Mesenchymal stem cell (in vitro differentiated cells and primary cell): Measurements from ENCODE around the gene SLC39A2.

Source experiments
- DNase-seq: peaks from one replicate; pipeline ENCODE4 v3.0.0-alpha.2; 2013
- H2AFZ ChIP-seq: one replicate; pipeline ENCODE4 v1.6.1; 2013; ENCODE audit warnings: low read depth, mild to moderate bottlenecking, control low read depth, inconsistent platforms, low read length, moderate library complexity
- H2AK5ac ChIP-seq: 2 replicates; pipeline ENCODE4 v1.6.1; 2013; ENCODE audit warnings: low read length, moderate library complexity, mild to moderate bottlenecking, inconsistent platforms; ENCODE audit not compliant: severe bottlenecking
- H2BK120ac ChIP-seq: one replicate; pipeline ENCODE4 v1.6.1; 2013; ENCODE audit warnings: low read depth, mild to moderate bottlenecking, inconsistent platforms, low read length, moderate library complexity
- H2BK12ac ChIP-seq, 2 experiments: one replicate each; pipeline ENCODE4 v1.6.1; 2013; ENCODE audit warnings: inconsistent platforms in 2 of 2, low read length in 2 of 2, mild to moderate bottlenecking in 2 of 2, moderate library complexity in 2 of 2, control low read depth in 1 of 2
- H2BK15ac ChIP-seq: one replicate; pipeline ENCODE4 v1.6.1; 2013; ENCODE audit warnings: mild to moderate bottlenecking, low read depth, inconsistent platforms; ENCODE audit not compliant: poor library complexity, severe bottlenecking
- H2BK5ac ChIP-seq: 2 replicates; pipeline ENCODE4 v1.6.1; 2013; ENCODE audit warnings: low read depth, mild to moderate bottlenecking, low read length, control low read depth, inconsistent platforms; ENCODE audit not compliant: poor library complexity, severe bottlenecking
- H3K14ac ChIP-seq, 2 experiments: one replicate each; pipeline ENCODE4 v1.6.1; 2013; ENCODE audit warnings: inconsistent platforms in 2 of 2, low read length in 2 of 2, control low read depth in 1 of 2, mild to moderate bottlenecking in 1 of 2, moderate library complexity in 1 of 2
- H3K18ac ChIP-seq, 2 experiments: one replicate each; pipeline ENCODE4 v1.6.1; 2013; ENCODE audit warnings: inconsistent platforms in 2 of 2, low read length in 2 of 2, control low read depth in 1 of 2, low read depth in 1 of 2, mild to moderate bottlenecking in 1 of 2
- H3K23ac ChIP-seq, 2 experiments: one replicate each; pipeline ENCODE4 v1.6.1; 2013; ENCODE audit warnings: inconsistent platforms in 2 of 2, low read length in 2 of 2, mild to moderate bottlenecking in 2 of 2, moderate library complexity in 2 of 2, control low read depth in 1 of 2
- H3K27ac ChIP-seq: 2 replicates; pipeline ENCODE4 v1.5.1; 2013; ENCODE audit warnings: mild to moderate bottlenecking, moderate library complexity, low read length, control low read depth, inconsistent platforms; ENCODE audit not compliant: poor library complexity, severe bottlenecking
- H3K27me3 ChIP-seq, 2 experiments: 2 replicates each; pipeline versions ENCODE4 v1.6.1 to v1.7.0; 2013; ENCODE audit warnings: low read length in 2 of 2, mild to moderate bottlenecking in 2 of 2, moderate library complexity in 2 of 2, control low read depth in 1 of 2, inconsistent platforms in 1 of 2; ENCODE audit not compliant: control insufficient read depth in 1 of 2, insufficient read depth in 1 of 2
- H3K36me3 ChIP-seq, 2 experiments: 2 replicates each; pipeline versions ENCODE4 v1.6.1 to v1.7.0; 2013; ENCODE audit warnings: low read length in 2 of 2, control low read depth in 1 of 2, inconsistent platforms in 1 of 2, low read depth in 1 of 2, mild to moderate bottlenecking in 1 of 2; ENCODE audit not compliant: insufficient read depth in 2 of 2, control insufficient read depth in 1 of 2
- H3K4ac ChIP-seq, 2 experiments: one replicate each; pipeline ENCODE4 v1.6.1; 2013; ENCODE audit warnings: inconsistent platforms in 2 of 2, low read length in 2 of 2, mild to moderate bottlenecking in 2 of 2, moderate library complexity in 2 of 2, control low read depth in 1 of 2, low read depth in 1 of 2
- H3K4me1 ChIP-seq: 2 replicates; pipeline ENCODE4 v1.6.1; 2013; ENCODE audit warnings: low read depth, low read length, control low read depth; ENCODE audit not compliant: control insufficient read depth, insufficient read depth
- H3K4me2 ChIP-seq: 2 replicates; pipeline ENCODE4 v1.6.1; 2013; ENCODE audit warnings: low read length, mild to moderate bottlenecking, inconsistent platforms; ENCODE audit not compliant: poor library complexity, severe bottlenecking
- H3K4me3 ChIP-seq, 2 experiments: 2 replicates each; pipeline versions ENCODE4 v1.5.1 to v1.7.0; 2013; ENCODE audit warnings: low read length in 2 of 2, mild to moderate bottlenecking in 2 of 2, control low read depth in 1 of 2, low read depth in 1 of 2; ENCODE audit not compliant: insufficient read depth in 1 of 2
- H3K79me1 ChIP-seq: replicated peaks from 2 replicates; pipeline ENCODE4 v1.6.1; 2013; ENCODE audit warnings: mild to moderate bottlenecking, control low read depth, low read length, inconsistent platforms; ENCODE audit not compliant: poor library complexity, severe bottlenecking
- H3K9ac ChIP-seq: 2 replicates; pipeline ENCODE4 v1.7.0; 2013; ENCODE audit warnings: mild to moderate bottlenecking, low read length, moderate library complexity
- H3K9me3 ChIP-seq: 2 replicates; pipeline ENCODE4 v1.7.0; 2013; ENCODE audit warnings: mild to moderate bottlenecking, low read length; ENCODE audit not compliant: control insufficient read depth
- H4K8ac ChIP-seq: one replicate; pipeline ENCODE4 v1.6.1; 2013; ENCODE audit warnings: inconsistent platforms, mild to moderate bottlenecking, low read length, moderate library complexity
- H4K91ac ChIP-seq: one replicate; pipeline ENCODE4 v1.6.1; 2013; ENCODE audit warnings: mild to moderate bottlenecking, low read length, inconsistent platforms
- WGBS: methylation state at CpG from one replicate; pipeline ENCODE4 v1.1.7; 2013; ENCODE audit warnings: mixed read lengths; 5-methylcytosine and 5-hydroxymethylcytosine counted together

Gene SLC39A2

DNA sequence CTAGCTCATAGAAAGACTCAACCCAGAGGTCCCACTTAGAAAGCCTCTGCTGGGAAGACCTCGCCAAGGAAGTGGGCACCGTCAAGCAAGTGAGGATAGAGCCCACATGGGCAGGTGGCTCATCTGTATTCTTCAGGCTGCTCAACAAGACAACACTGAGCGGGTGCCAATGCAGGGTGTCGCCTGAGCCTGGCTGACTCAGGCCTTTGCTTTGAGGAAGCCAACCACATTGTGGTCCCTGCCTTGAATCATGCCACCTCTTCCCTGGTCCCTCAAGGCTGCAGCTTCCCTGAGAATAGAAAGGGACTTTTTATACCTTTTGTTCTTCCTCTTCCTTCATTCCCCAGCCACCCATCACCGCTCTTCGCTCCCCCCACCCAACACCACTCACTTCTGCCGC, 37.7 kb downstream of the SLC39A2 start:
- no peak overlapping the region for H2AK5ac ChIP-seq
- H3K4me2 ChIP-seq: no peak overlapping the region
- H3K27me3 ChIP-seq: peaks cover 24 to 42% of the 10 kb centered on the region in 2 experiments
- no peak overlapping the region for H2BK5ac ChIP-seq
- H3K9me3 ChIP-seq: no peaks in the 10 kb centered on the region
- WGBS: 86% methylated on average over 7 of the region's 7 CpGs
- H2AFZ ChIP-seq: no peak overlapping the region
- no peaks in the 10 kb centered on the region for H3K79me1 ChIP-seq
- no peak overlapping the region for H3K4me3 ChIP-seq
- no peak overlapping the region for H3K18ac ChIP-seq
- no peak for DNase-seq
- no peak overlapping the region for H3K9ac ChIP-seq
- H3K36me3 ChIP-seq: no peaks in the 10 kb centered on the region
- H3K14ac ChIP-seq: no peak overlapping the region
- no peak overlapping the region for H4K91ac ChIP-seq
- H2BK15ac ChIP-seq: no peak overlapping the region
- H4K8ac ChIP-seq: no peak overlapping the region
- no peak overlapping the region for H3K27ac ChIP-seq
- no peak overlapping the region for H2BK120ac ChIP-seq
- no peak overlapping the region for H3K23ac ChIP-seq
- H2BK12ac ChIP-seq: no peak overlapping the region
- H3K4me1 ChIP-seq: peaks cover 2% of the 10 kb centered on the region
- no peak overlapping the region for H3K4ac ChIP-seq

DNA sequence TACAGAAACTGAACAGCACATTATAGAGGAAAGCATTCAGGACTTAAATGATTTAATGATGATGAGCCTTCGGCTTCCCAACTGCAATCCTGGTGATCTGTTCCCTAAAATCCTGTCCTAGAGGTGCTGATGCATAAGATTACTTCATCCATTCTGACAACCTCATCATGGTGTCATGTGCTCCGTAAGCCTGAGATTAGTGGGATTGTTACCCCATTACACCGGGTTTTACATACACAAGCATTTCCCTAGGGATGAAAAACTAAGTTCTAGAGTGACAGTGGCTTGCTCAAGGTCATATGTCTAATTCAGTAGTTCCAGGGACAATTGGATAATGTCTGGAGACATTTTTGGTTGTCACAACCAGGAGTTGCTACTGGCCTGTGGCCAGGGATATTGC, 38.1 kb downstream of the SLC39A2 start:
- H3K4me3 ChIP-seq: no peak overlapping the region
- H3K27ac ChIP-seq: no peak overlapping the region
- no peak overlapping the region for H2BK5ac ChIP-seq
- no peak overlapping the region for H2BK12ac ChIP-seq
- H4K91ac ChIP-seq: no peak overlapping the region
- H3K14ac ChIP-seq: no peak overlapping the region
- H3K4me1 ChIP-seq: peaks cover 2% of the 10 kb centered on the region
- no peaks in the 10 kb centered on the region for H3K79me1 ChIP-seq
- WGBS: 85% methylated on average over 1 of the region's 3 CpGs
- H3K18ac ChIP-seq: no peak overlapping the region
- no peak for DNase-seq
- H3K23ac ChIP-seq: no peak overlapping the region
- no peak overlapping the region for H4K8ac ChIP-seq
- no peak overlapping the region for H2AK5ac ChIP-seq
- H3K9me3 ChIP-seq: no peaks in the 10 kb centered on the region
- no peak overlapping the region for H2AFZ ChIP-seq
- no peak overlapping the region for H3K9ac ChIP-seq
- H3K36me3 ChIP-seq: no peaks in the 10 kb centered on the region
- H2BK120ac ChIP-seq: no peak overlapping the region
- no peak overlapping the region for H3K4ac ChIP-seq
- H2BK15ac ChIP-seq: no peak overlapping the region
- H3K4me2 ChIP-seq: no peak overlapping the region
- peaks cover 21 to 38% of the 10 kb centered on the region in 2 experiments for H3K27me3 ChIP-seq

DNA sequence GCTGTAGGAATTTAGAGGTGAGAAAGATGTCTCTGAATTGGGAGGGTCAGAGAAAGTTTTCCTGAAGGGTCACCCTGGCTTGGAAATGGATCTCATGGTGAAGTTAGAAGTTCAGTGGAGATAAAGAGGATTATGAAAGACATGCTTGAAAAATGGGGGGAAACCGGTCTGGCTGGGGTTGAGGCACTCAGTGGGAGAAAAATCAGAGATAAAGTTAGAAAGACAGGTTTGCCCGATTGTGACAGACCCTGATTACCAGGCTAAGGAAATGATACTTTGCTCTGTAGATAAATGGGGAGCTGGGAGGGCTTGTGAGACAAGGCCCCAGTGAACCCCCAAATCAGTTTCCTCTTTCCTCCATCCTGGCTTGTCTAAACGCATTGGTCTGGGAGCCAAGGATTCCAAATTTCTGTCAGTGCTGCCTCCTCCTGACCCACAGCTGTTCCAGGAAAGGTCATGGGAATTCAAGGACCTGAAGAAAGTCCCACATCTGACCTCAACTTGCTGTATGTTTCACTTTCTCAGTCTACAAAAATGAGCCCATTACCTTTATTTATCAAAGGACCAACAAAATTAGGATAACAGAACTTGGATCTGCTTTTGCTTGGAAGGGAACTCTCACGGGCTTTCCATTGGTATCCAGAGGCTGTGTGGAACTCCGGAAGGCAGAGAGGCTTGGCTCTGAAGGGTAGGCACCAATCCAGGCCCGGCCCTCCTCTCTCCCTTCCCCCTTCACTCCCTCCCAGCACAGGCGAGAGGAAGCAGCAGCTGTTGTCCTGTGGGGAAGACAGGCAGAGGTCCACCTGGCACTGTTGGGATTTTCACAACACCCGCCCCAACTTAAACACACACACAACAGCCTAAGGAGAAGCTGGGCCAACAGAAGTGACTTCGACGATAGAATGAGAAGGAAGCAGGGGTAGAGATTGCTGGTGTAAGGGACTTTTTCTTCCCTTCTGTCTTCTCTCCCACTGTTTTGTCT, 39.6 kb downstream of the SLC39A2 start:
- Histone ChIP-seq H3K9me3 (no peaks in the 10 kb centered on the region), H3K4ac (peak overlapping the region in 1 of 2 experiments; percentile 20), H4K91ac (no peak overlapping the region), H3K18ac (no peak overlapping the region), H2AK5ac (no peak overlapping the region), H3K36me3 (no peaks in the 10 kb centered on the region), H3K79me1 (no peaks in the 10 kb centered on the region), H2BK15ac (no peak overlapping the region), H2BK5ac (no peak overlapping the region), H2BK12ac (peak overlapping the region in 1 of 2 experiments; percentile 23), H3K4me2 (no peak overlapping the region), H3K23ac (no peak overlapping the region), H3K4me3 (no peak overlapping the region), H3K4me1 (peaks cover 7% of the 10 kb centered on the region), H2BK120ac (no peak overlapping the region), H4K8ac (no peak overlapping the region), H3K9ac (peak overlapping the region; percentile 43), H2AFZ (peak overlapping the region; percentile 47), H3K27ac (no peak overlapping the region), H3K14ac (no peak overlapping the region), H3K27me3 (peaks cover 16 to 22% of the 10 kb centered on the region in 2 experiments)
- 65% methylated on average over 7 of the region's 10 CpGs for WGBS
- DNase-seq: peak; percentile 42

- no peaks in the 10 kb centered on the region for H3K79me1 ChIP-seq
- no peak overlapping the region for H3K23ac ChIP-seq
- no peak overlapping the region for H2AK5ac ChIP-seq
- no peak overlapping the region for H2BK15ac ChIP-seq
- DNase-seq: peak; percentile 76
- no peak overlapping the region for H4K8ac ChIP-seq
- WGBS: 67% methylated on average over 7 of the region's 8 CpGs
- no peak overlapping the region for H2BK120ac ChIP-seq
- no peak overlapping the region for H3K18ac ChIP-seq
- no peak overlapping the region for H3K4me3 ChIP-seq
- no peak overlapping the region for H4K91ac ChIP-seq
- no peak overlapping the region for H2BK5ac ChIP-seq
- peak overlapping the region; percentile 56 for H2AFZ ChIP-seq
- no peak overlapping the region for H3K4ac ChIP-seq
- H3K14ac ChIP-seq: no peak overlapping the region
- no peaks in the 10 kb centered on the region for H3K9me3 ChIP-seq
- H3K36me3 ChIP-seq: no peaks in the 10 kb centered on the region
- peak overlapping the region; percentile 43 for H3K9ac ChIP-seq
- H3K27ac ChIP-seq: no peak overlapping the region
- H3K4me1 ChIP-seq: peaks cover 7% of the 10 kb centered on the region
- peak overlapping the region in 1 of 2 experiments; percentile 33 for H2BK12ac ChIP-seq
- no peak overlapping the region for H3K4me2 ChIP-seq
- H3K27me3 ChIP-seq: peaks cover 5 to 20% of the 10 kb centered on the region in 2 experiments
Observed at GRCh38 chr14:21039585-21040369, 40.7 kb downstream of the SLC39A2 start.
